IMR-90 (cell line): Measurements from ENCODE around the gene PDGFC. TPM values are rescaled to one million over a fixed set of nuclear protein-coding genes. Genes with fewer than 3 reads are reported as not detected.

Experiments used
- ATAC-seq: fragments of 200-7000 bp; cut with Tn5 transposase; 2 replicates; pipeline ENCODE4 v1.9.1; 2020; ENCODE audit warnings: low read depth, mild to moderate bottlenecking, moderate library complexity
- BruUV-seq: library from RNA; stranded (reverse); fragments of 400-500 nt; replicated peaks from 2 replicates; lab custom pipeline; 2021; lab: Mats Ljungman, UMichigan
- CTCF ChIA-PET: fragments of 300-600 bp; formaldehyde crosslinking; extraction: SDS; loops from one replicate; lab custom pipeline; 2021; ENCODE audit warnings: antibody characterized with exemption; lab: Yijun Ruan, JAX
- POLR2A ChIA-PET: fragments of 300-600 bp; sonication (Branson Sonifier 250); formaldehyde crosslinking; loops from one replicate; lab custom pipeline; 2022; ENCODE audit warnings: antibody characterized with exemption; ENCODE audit not compliant: unreplicated experiment; lab: Charles Lee
- DNase-seq: peaks from one replicate; pipeline ENCODE4 v3.0.0; 2013
- H2AFZ ChIP-seq: replicated peaks from 2 replicates; pipeline ENCODE3; 2013; ENCODE audit warnings: low read length, mild to moderate bottlenecking; ENCODE audit not compliant: poor library complexity
- H2AK5ac ChIP-seq: 2 replicates; pipeline ENCODE4 v1.6.1; 2013; ENCODE audit warnings: low read depth, low read length, inconsistent platforms
- H2AK9ac ChIP-seq: replicated peaks from 2 replicates; pipeline ENCODE3; 2013; ENCODE audit warnings: mild to moderate bottlenecking, low read depth, low read length, moderate library complexity; ENCODE audit not compliant: poor library complexity
- H2BK120ac ChIP-seq: 2 replicates; pipeline ENCODE4 v1.6.1; 2013; ENCODE audit warnings: low read depth, low read length, inconsistent platforms
- H2BK15ac ChIP-seq: 3 replicates; pipeline ENCODE4 v1.6.1; 2013; ENCODE audit warnings: low read depth, low read length, inconsistent platforms
- H2BK20ac ChIP-seq: 2 replicates; pipeline ENCODE4 v1.6.1; 2013; ENCODE audit warnings: low read depth, mild to moderate bottlenecking, inconsistent platforms, low read length, moderate library complexity
- H2BK5ac ChIP-seq: 2 replicates; pipeline ENCODE4 v1.6.1; 2013; ENCODE audit warnings: mild to moderate bottlenecking, low read depth, low read length, inconsistent platforms; ENCODE audit not compliant: poor library complexity, severe bottlenecking
- H3K14ac ChIP-seq: replicated peaks from 2 replicates; pipeline ENCODE4 v1.6.1; 2013; ENCODE audit warnings: low read depth, low read length, inconsistent platforms
- H3K18ac ChIP-seq: 2 replicates; pipeline ENCODE4 v1.6.1; 2013; ENCODE audit warnings: low read depth, low read length, control low read depth
- H3K23ac ChIP-seq: 2 replicates; pipeline ENCODE4 v1.6.1; 2013; ENCODE audit warnings: low read depth, low read length, inconsistent platforms
- H3K27ac ChIP-seq: 2 replicates; pipeline ENCODE4 v1.5.1; 2013; ENCODE audit warnings: mild to moderate bottlenecking, control low read depth, low read length; ENCODE audit not compliant: insufficient read depth
- H3K27me3 ChIP-seq: 2 replicates; pipeline ENCODE4 v1.6.1; 2013; ENCODE audit warnings: low read length; ENCODE audit not compliant: control insufficient read depth, insufficient read depth
- H3K36me3 ChIP-seq: 2 replicates; pipeline ENCODE4 v1.6.1; 2013; ENCODE audit warnings: low read length, mixed read lengths; ENCODE audit not compliant: control insufficient read depth, insufficient read depth
- H3K4ac ChIP-seq: 2 replicates; pipeline ENCODE4 v1.6.1; 2013; ENCODE audit warnings: low read depth, low read length, inconsistent platforms
- H3K4me1 ChIP-seq: 2 replicates; pipeline ENCODE4 v1.6.1; 2013; ENCODE audit warnings: low read length, mixed read lengths; ENCODE audit not compliant: control insufficient read depth, insufficient read depth
- H3K4me2 ChIP-seq: 2 replicates; pipeline ENCODE4 v1.6.1; 2013; ENCODE audit warnings: low read depth, mild to moderate bottlenecking, control low read depth, low read length, moderate library complexity
- H3K4me3 ChIP-seq: 2 replicates; pipeline ENCODE4 v1.5.1; 2013; ENCODE audit warnings: low read depth, mild to moderate bottlenecking, control low read depth, low read length, moderate library complexity; ENCODE audit not compliant: insufficient read depth
- H3K56ac ChIP-seq: 2 replicates; pipeline ENCODE4 v1.6.1; 2013; ENCODE audit warnings: low read length, inconsistent platforms; ENCODE audit not compliant: insufficient read depth; ENCODE audit errors: extremely low read depth
- H3K79me1 ChIP-seq, 2 experiments: 2 replicates each; pipeline ENCODE4 v1.6.1; 2013; ENCODE audit warnings: low read length in 2 of 2, inconsistent platforms in 1 of 2, low read depth in 1 of 2
- H3K9ac ChIP-seq: 2 replicates; pipeline ENCODE4 v1.6.1; 2013; ENCODE audit warnings: low read depth, low read length, control low read depth
- H3K9me1 ChIP-seq: 2 replicates; pipeline ENCODE4 v1.6.1; 2013; ENCODE audit warnings: low read length, inconsistent platforms; ENCODE audit not compliant: insufficient read depth
- H3K9me3 ChIP-seq: 2 replicates; pipeline ENCODE4 v1.6.1; 2013; ENCODE audit warnings: low read length; ENCODE audit not compliant: control insufficient read depth, insufficient read depth
- H4K20me1 ChIP-seq: 2 replicates; pipeline ENCODE4 v1.6.1; 2013; ENCODE audit warnings: low read length, inconsistent platforms; ENCODE audit not compliant: insufficient read depth
- H4K5ac ChIP-seq: 2 replicates; pipeline ENCODE4 v1.6.1; 2013; ENCODE audit warnings: mild to moderate bottlenecking, low read depth, low read length, control low read depth
- H4K8ac ChIP-seq, 2 experiments: 2 replicates each; pipeline ENCODE4 v1.6.1; 2013; ENCODE audit warnings: low read depth in 2 of 2, low read length in 2 of 2, control low read depth in 1 of 2, inconsistent platforms in 1 of 2
- H4K91ac ChIP-seq: 2 replicates; pipeline ENCODE4 v1.6.1; 2013; ENCODE audit warnings: low read depth, low read length, inconsistent platforms; ENCODE audit not compliant: insufficient read depth
- BHLHE40 ChIP-seq: fragments of 150-350 bp; IDR thresholded peaks from 2 replicates; pipeline ENCODE4 v1.6.1; 2016; ENCODE audit warnings: mild to moderate bottlenecking, low read depth, low read length
- CEBPB ChIP-seq: IDR thresholded peaks from 2 replicates; pipeline ENCODE4 v1.6.1; 2012; ENCODE audit warnings: low read depth, low read length, improper control_type of control experiment
- CHD1 ChIP-seq: IDR thresholded peaks from 2 replicates; pipeline ENCODE4 v1.6.1; 2012; ENCODE audit warnings: low read depth, low read length, improper control_type of control experiment
- ELK1 ChIP-seq: fragments of 150-350 bp; IDR thresholded peaks from 2 replicates; pipeline ENCODE4 v1.6.1; 2016; ENCODE audit warnings: low read depth, mild to moderate bottlenecking, low read length, moderate library complexity, borderline replicate concordance
- FOS ChIP-seq: fragments of 150-350 bp; IDR thresholded peaks from 2 replicates; pipeline ENCODE4 v1.6.1; 2016; ENCODE audit warnings: low read depth, low read length
- MAFK ChIP-seq: IDR thresholded peaks from 2 replicates; pipeline ENCODE4 v1.6.1; 2012; ENCODE audit warnings: low read depth, low read length, improper control_type of control experiment
- MAZ ChIP-seq: IDR thresholded peaks from 2 replicates; pipeline ENCODE4 v1.6.1; 2012; ENCODE audit warnings: low read depth, mild to moderate bottlenecking, low read length, improper control_type of control experiment, moderate library complexity, borderline replicate concordance
- MXI1 ChIP-seq: IDR thresholded peaks from 2 replicates; pipeline ENCODE4 v1.6.1; 2012; ENCODE audit warnings: low read depth, mild to moderate bottlenecking, low read length, moderate library complexity, borderline replicate concordance
- NFE2L2 ChIP-seq: fragments of 150-350 bp; IDR thresholded peaks from 2 replicates; pipeline ENCODE4 v1.6.1; 2016; ENCODE audit warnings: low read depth, mild to moderate bottlenecking, low read length
- POLR2A ChIP-seq: IDR thresholded peaks from 2 replicates; pipeline ENCODE4 v1.6.1; 2012; ENCODE audit warnings: mild to moderate bottlenecking, low read depth, low read length
- RAD21 ChIP-seq: IDR thresholded peaks from 2 replicates; pipeline ENCODE4 v1.6.1; 2012; ENCODE audit warnings: low read length, improper control_type of control experiment
- RCOR1 ChIP-seq: IDR thresholded peaks from 2 replicates; pipeline ENCODE4 v1.6.1; 2012; ENCODE audit warnings: mild to moderate bottlenecking, low read length, improper control_type of control experiment; ENCODE audit not compliant: insufficient replicate concordance
- RFX5 ChIP-seq: IDR thresholded peaks from 2 replicates; pipeline ENCODE4 v1.8.0; 2012; ENCODE audit warnings: low read depth, mild to moderate bottlenecking, low read length, moderate library complexity
- SMC3 ChIP-seq: fragments of 150-350 bp; IDR thresholded peaks from 2 replicates; pipeline ENCODE4 v1.6.1; 2016; ENCODE audit warnings: low read depth, mild to moderate bottlenecking, antibody characterized with exemption, low read length, moderate library complexity
- WGBS, 2 experiments: methylation state at CpG; one replicate each; pipeline versions ENCODE4 v1.1.5 to v1.1.7; 2013; ENCODE audit warnings: missing lambda C conversion rate in 2 of 2; ENCODE audit not compliant: insufficient read length in 1 of 2; ENCODE audit errors: extremely low coverage in 2 of 2; 5-methylcytosine and 5-hydroxymethylcytosine counted together
- dilution Hi-C: fragments of 300-500 bp; cut with HindIII; formaldehyde crosslinking; loops from one replicate; pipeline ENCODE4 v1.14.3; 2018; ENCODE audit warnings: low sequenced_read_pairs; ENCODE audit not compliant: unreplicated experiment
- in situ Hi-C: fragments of 300-500 bp; cut with MboI; formaldehyde crosslinking; loops from 3 replicates; pipeline ENCODE4 v1.14.3; 2019; ENCODE audit warnings: low sequenced_read_pairs, inconsistent platforms, mixed read lengths
- intact Hi-C: fragments of 100-400 bp; cut with micrococcal nuclease; formaldehyde crosslinking; loops from 2 replicates; pipeline ENCODE4 v1.10.0; 2022
- polyA plus RNA-seq, 3 experiments: library from polyadenylated mRNA; depleted of rRNA; stranded (reverse); fragments of >200 nt; gene quantifications; 2 replicates each; pipeline ENCODE4 v1.2.3, GENCODE V29; 2012; ENCODE audit warnings: low replicate concordance in 1 of 3
- total RNA-seq: library from RNA; depleted of rRNA; stranded (reverse); fragments of >200 nt; gene quantifications from 2 replicates; pipeline ENCODE4 v1.2.3, GENCODE V29; 2012
- TF ChIP-seq, protein P1 (sequence below): fragments of 150-350 bp; IDR thresholded peaks from 2 replicates; pipeline ENCODE4 v1.6.1; 2017; ENCODE audit warnings: mild to moderate bottlenecking, antibody characterized with exemption, low read length, low read depth

The PDGFC gene
- total and polyA plus RNA-seq, 2 of the 4 experiments (the other 2 are of a cell fraction), result 19.8 to 90.7 TPM

GRCh38 chr4:156959298-156959702 is 12.3 kb downstream of the PDGFC start:
- H3K9ac ChIP-seq, result peak overlapping the region; percentile 52; the same call in 1 of the 2 replicates
- peak; percentile 87 for DNase-seq
- TF ChIP-seq RFX5, result no peak
- no peak for TF ChIP-seq FOS
- TF ChIP-seq CHD1, result no peak
- TF ChIP-seq, protein P1, sequence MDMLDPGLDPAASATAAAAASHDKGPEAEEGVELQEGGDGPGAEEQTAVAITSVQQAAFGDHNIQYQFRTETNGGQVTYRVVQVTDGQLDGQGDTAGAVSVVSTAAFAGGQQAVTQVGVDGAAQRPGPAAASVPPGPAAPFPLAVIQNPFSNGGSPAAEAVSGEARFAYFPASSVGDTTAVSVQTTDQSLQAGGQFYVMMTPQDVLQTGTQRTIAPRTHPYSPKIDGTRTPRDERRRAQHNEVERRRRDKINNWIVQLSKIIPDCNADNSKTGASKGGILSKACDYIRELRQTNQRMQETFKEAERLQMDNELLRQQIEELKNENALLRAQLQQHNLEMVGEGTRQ, result no peak
- TF ChIP-seq ELK1, result no peak
- no peak for TF ChIP-seq RCOR1
- no peak for TF ChIP-seq NFE2L2
- no peak for TF ChIP-seq POLR2A
- TF ChIP-seq BHLHE40, result no peak
- no peak for TF ChIP-seq RAD21
- no peak for TF ChIP-seq MAZ
- no peak for TF ChIP-seq MXI1
- no peak for TF ChIP-seq SMC3
- no peak; the same call in 1 of the 2 replicates for TF ChIP-seq CEBPB
- TF ChIP-seq MAFK, result no peak

More at GRCh38 chr4:156959298-156959702, 12.3 kb downstream of the PDGFC start:
- H4K5ac ChIP-seq, result peak overlapping the region; percentile 33; the same call in 1 of the 2 replicates
- peak overlapping the region; percentile 51; the same call in 1 of the 2 replicates for H2BK120ac ChIP-seq
- no peak overlapping the region for H2BK15ac ChIP-seq
- intact Hi-C loops (loop anchor here (5.0 kb wide), 1 partner anchor 72 kb away; no protein-coding TSS in a partner anchor), dilution Hi-C loops (no loop called here), in situ Hi-C loops (loop anchor here (25.0 kb wide), 1 partner anchor 997 kb away; the partner anchor contains the start of gene CTSO)
- H3K27ac ChIP-seq, result peak overlapping the region; percentile 65; the same call in 1 of the 2 replicates
- no peak overlapping the region for H3K14ac ChIP-seq
- peaks cover 15% of the 10 kb centered on the region for H3K9me1 ChIP-seq
- no peaks in the 10 kb centered on the region; the same call in 1 of the 2 replicates for H3K36me3 ChIP-seq
- CTCF ChIA-PET, result interaction anchor here (1.0 to 1.5 kb wide), 2 partner anchors 10 to 484 kb away, joined by 4 read pairs; no protein-coding TSS in a partner anchor
- no TSS peak for BruUV-seq
- POLR2A ChIA-PET, result no interaction called here
- no peaks in the 10 kb centered on the region for H3K27me3 ChIP-seq
- peak overlapping the region in 1 of 2 experiments; percentile 61; a peak in 2 of 4 replicates for H4K8ac ChIP-seq
- 0 out of 2 replicates have a peak overlapping the region, but pooled peaks have one; percentile 25 for H4K91ac ChIP-seq
- H2BK20ac ChIP-seq, result peak overlapping the region; percentile 73; the same call in 1 of the 2 replicates
- H3K56ac ChIP-seq, result no peak overlapping the region
- ATAC-seq, result peak; percentile 53
- peak overlapping the region; percentile 58; the same call in 1 of the 2 replicates for H3K23ac ChIP-seq
- no peak overlapping the region for H2AK9ac ChIP-seq
- H3K4me3 ChIP-seq, result no peak overlapping the region
- peak overlapping the region; percentile 73; the same call in 1 of the 2 replicates for H3K4me2 ChIP-seq
- peak overlapping the region; percentile 52; the same call in 1 of the 2 replicates for H3K4ac ChIP-seq
- no peaks in the 10 kb centered on the region for H3K9me3 ChIP-seq
- H2AK5ac ChIP-seq, result no peak overlapping the region
- peak overlapping the region; percentile 37 for H3K18ac ChIP-seq
- H2AFZ ChIP-seq, result no peak overlapping the region
- peaks cover 20% of the 10 kb centered on the region for H3K4me1 ChIP-seq
- H3K79me1 ChIP-seq, result peaks cover 33 to 53% of the 10 kb centered on the region in 2 experiments
- H2BK5ac ChIP-seq, result peak overlapping the region; percentile 74
- peaks cover 10% of the 10 kb centered on the region; the same call in 1 of the 2 replicates for H4K20me1 ChIP-seq
- no CpG with 5 or more reads among the region's 3 CpGs for WGBS, 2 experiments
